Panc1 (cell line): Measurements from ENCODE around the gene CGB2. TPM values are rescaled to one million over a fixed set of nuclear protein-coding genes. Genes with fewer than 3 reads are reported as not detected.
"Not testable (repeated sequence)": the region's sequence is repeated elsewhere in the genome, so short reads cannot be mapped to it uniquely, and the experiment has no call there.

Experiments
- ATAC-seq: fragments of 200-7000 bp; cut with Tn5 transposase; 2 replicates; pipeline ENCODE4 v1.9.1; 2020; ENCODE audit warnings: mild to moderate bottlenecking, moderate library complexity
- BruUV-seq: library from RNA; stranded (reverse); fragments of 400-500 nt; replicated peaks from 2 replicates; lab custom pipeline; 2021; lab: Mats Ljungman, UMichigan
- CTCF ChIA-PET: fragments of 300-600 bp; sonication (Branson Sonifier 250); formaldehyde crosslinking; loops from one replicate; lab custom pipeline; 2022; ENCODE audit warnings: antibody characterized with exemption; lab: Charles Lee
- POLR2A ChIA-PET: fragments of 300-600 bp; sonication (Branson Sonifier 250); formaldehyde crosslinking; loops from one replicate; lab custom pipeline; 2022; ENCODE audit warnings: antibody characterized with exemption; lab: Charles Lee
- DNase-seq: peaks from one replicate; pipeline ENCODE4 v3.0.0-alpha.2; 2010; ENCODE audit warnings: low read depth, low spot score
- H3K27ac ChIP-seq: 2 replicates; pipeline ENCODE4 v1.5.1; 2011; ENCODE audit warnings: mild to moderate bottlenecking, low read length, inconsistent platforms
- H3K27me3 ChIP-seq: fragments of 200-500 bp; sonication (Bioruptor generic); 2 replicates; pipeline ENCODE4 v1.6.0; 2014; ENCODE audit warnings: low read length, inconsistent platforms; ENCODE audit not compliant: control insufficient read depth, insufficient read depth
- H3K36me3 ChIP-seq: fragments of 200-500 bp; sonication (Bioruptor generic); 2 replicates; pipeline ENCODE4 v1.5.1; 2014; ENCODE audit warnings: inconsistent platforms, mild to moderate bottlenecking, low read length, moderate library complexity; ENCODE audit not compliant: control insufficient read depth, insufficient read depth
- H3K4me1 ChIP-seq: 2 replicates; pipeline ENCODE4 v1.5.1; 2011; ENCODE audit warnings: inconsistent platforms, mild to moderate bottlenecking, low read length, moderate library complexity; ENCODE audit not compliant: control insufficient read depth, insufficient read depth
- H3K4me3 ChIP-seq, 2 experiments: 2 replicates each; pipeline ENCODE4 v1.5.1; 2011 to 2012; ENCODE audit warnings: low read depth in 2 of 2, low read length in 2 of 2, mild to moderate bottlenecking in 2 of 2, inconsistent platforms in 1 of 2, moderate library complexity in 1 of 2
- H3K9me3 ChIP-seq: fragments of 200-500 bp; sonication (Bioruptor generic); 2 replicates; pipeline ENCODE4 v1.5.1; 2014; ENCODE audit warnings: low read depth, mild to moderate bottlenecking, inconsistent platforms, low read length, moderate library complexity; ENCODE audit not compliant: control insufficient read depth, insufficient read depth
- CTCF ChIP-seq: fragments of 450-650 bp; IDR thresholded peaks from 2 replicates; pipeline ENCODE4 v1.5.1; 2017; ENCODE audit warnings: mild to moderate bottlenecking
- POLR2AphosphoS5 ChIP-seq: IDR thresholded peaks from 2 replicates; pipeline ENCODE4 v1.6.1; 2012; ENCODE audit warnings: mild to moderate bottlenecking, low read depth, low read length, moderate library complexity
- SIN3A ChIP-seq: IDR thresholded peaks from 2 replicates; pipeline ENCODE4 v1.6.1; 2012; ENCODE audit warnings: low read depth, mild to moderate bottlenecking, low read length, moderate library complexity, borderline replicate concordance; ENCODE audit not compliant: insufficient read depth
- TCF7L2 ChIP-seq: IDR thresholded peaks from 2 replicates; pipeline ENCODE4 v1.6.1; 2011; ENCODE audit warnings: mild to moderate bottlenecking, low read depth, low read length, inconsistent platforms
- in situ Hi-C: cut with HindIII; loops from 2 replicates; pipeline ENCODE4 v1.10.0; 2016; ENCODE audit warnings: low sequenced_read_pairs, low pct_unique_long_range_greater_than_20kb
- intact Hi-C: fragments of 100-400 bp; cut with micrococcal nuclease; formaldehyde crosslinking; loops from one replicate; pipeline ENCODE4 v1.10.0; 2022; ENCODE audit not compliant: unreplicated experiment
- total RNA-seq: library from RNA; stranded (reverse); gene quantifications from one replicate; pipeline ENCODE4 v1.2.1, GENCODE V29; 2021; ENCODE audit not compliant: unreplicated experiment
- TF ChIP-seq, protein P1 (sequence below), 2 experiments: IDR thresholded peaks; 2 replicates each; pipeline ENCODE4 v1.6.1; 2011 to 2012; ENCODE audit warnings: low read depth in 2 of 2, control low read depth in 1 of 2, low read length in 1 of 2, mild to moderate bottlenecking in 1 of 2, moderate library complexity in 1 of 2; ENCODE audit not compliant: insufficient read depth in 1 of 2

CGB2 gene
- total RNA-seq, 1 experiment from 2014 or later: not detected

DNA sequence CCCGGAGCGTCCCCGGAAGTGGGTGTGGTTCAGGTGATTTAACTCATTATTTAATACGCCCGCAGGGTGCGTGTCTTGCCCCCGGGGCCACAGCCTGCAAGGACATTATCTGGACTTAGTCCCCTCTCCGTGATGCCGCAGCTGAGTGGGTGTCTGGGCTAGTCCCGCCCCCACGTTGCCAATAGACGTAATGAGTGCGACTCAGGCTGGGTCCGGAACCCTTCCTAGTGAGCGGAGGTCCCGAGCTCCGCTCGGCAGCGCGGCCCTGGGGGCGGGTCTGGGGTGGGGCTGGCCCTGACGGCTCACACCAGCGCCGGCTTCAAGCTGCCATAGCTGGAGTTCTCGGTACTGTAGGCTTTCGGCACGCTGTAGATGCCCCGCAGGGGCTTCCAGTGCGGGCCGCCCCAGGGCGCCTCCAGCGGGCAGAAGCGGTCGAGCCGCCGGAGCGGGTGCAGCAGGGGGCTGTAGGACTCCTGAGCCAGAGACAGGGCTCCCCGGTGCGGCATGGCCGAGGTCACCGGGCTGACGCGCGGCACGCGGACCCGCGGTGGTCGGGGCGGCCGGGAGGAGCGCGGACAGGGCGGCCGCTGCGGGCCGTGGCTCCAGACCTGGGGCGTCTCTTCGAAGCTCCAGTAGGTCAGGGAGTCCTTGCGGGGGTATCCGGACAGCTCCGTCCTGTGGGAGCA is 13.9 kb upstream of the CGB2 start:
- ATAC-seq (peak; percentile 87), DNase-seq (no peak)
- no peaks in the 10 kb centered on the region; the same call in 1 of the 2 replicates for H3K4me1 ChIP-seq
- intact Hi-C loops (no loop called here), in situ Hi-C loops (no loop called here)
- H3K27ac ChIP-seq: peak overlapping the region; percentile 72
- H3K9me3 ChIP-seq: no peaks in the 10 kb centered on the region
- ChIA-PET CTCF (interaction anchor here (0.6 to 0.7 kb wide), 3 partner anchors 17 to 191 kb away, joined by 3 to 4 read pairs (median 3); no protein-coding TSS in a partner anchor), POLR2A (interaction anchor here (0.5 kb wide), 1 partner anchor 42 kb away, joined by 15 read pairs; no protein-coding TSS in a partner anchor)
- H3K27me3 ChIP-seq: no peaks in the 10 kb centered on the region
- no TSS peak for BruUV-seq
- peak; percentile 76 for TF ChIP-seq POLR2AphosphoS5
- no peak for TF ChIP-seq TCF7L2
- TF ChIP-seq CTCF: peak; percentile 69
- peak overlapping the region; percentile 43 to 51 for H3K4me3 ChIP-seq
- no peaks in the 10 kb centered on the region for H3K36me3 ChIP-seq

DNA sequence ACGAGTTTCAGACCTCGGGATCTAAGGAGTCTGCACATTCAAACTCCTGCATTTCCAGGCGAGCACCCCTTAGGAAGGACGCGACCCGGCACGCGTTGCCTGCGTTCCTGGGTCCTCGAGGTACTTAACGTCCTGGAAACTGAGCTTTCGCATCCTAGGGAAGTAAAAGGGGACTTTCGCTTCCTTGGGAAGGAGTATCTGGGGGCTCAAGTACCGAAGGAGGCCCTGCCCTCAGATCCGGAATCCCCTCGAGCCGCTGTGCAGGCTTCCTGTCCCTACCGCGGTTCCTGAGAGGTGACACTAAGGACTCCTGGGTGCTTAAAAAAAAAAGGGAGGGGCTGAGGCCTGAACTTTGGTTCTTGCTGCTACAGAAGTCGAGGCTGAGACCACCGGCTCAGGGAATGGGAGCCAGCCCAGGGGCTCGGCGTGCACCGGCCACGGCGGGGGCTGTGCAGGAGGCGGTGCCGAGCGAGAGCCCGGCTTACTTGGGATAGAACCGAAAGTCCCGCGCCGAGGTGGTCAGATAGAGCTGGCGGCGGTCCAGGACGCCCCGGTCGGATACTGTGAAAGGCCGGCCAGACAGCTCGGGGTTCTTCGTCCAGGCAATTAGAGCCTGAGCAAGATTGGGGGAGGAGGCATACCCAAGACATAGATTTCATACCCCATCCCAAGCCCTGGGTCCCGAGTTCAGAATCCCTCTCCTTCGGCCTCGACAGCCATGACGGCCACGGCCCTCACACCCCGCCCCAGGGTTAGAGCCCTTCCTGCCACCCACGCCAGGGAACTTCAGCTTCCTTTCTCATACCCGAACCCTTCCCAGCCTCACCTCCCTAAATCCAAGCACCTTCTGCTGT is 13.1 kb upstream of the CGB2 start:
- DNase-seq, BruUV-seq, H3K9me3 ChIP-seq, intact Hi-C loops, H3K36me3 ChIP-seq, in situ Hi-C loops, H3K4me1 ChIP-seq, H3K27me3 ChIP-seq: not testable (repeated sequence)
- CTCF ChIA-PET: interaction anchor here (0.7 kb wide), 2 partner anchors 40 to 190 kb away, joined by 3 to 4 read pairs; no protein-coding TSS in a partner anchor
- ATAC-seq: peak; percentile 8
- Histone ChIP-seq H3K27ac (peak overlapping the region; percentile 72), H3K4me3 (peak overlapping the region; percentile 43 to 51)
- POLR2A ChIA-PET: interaction anchor here (0.6 kb wide), 1 partner anchor 38 kb away, joined by 4 read pairs; no protein-coding TSS in a partner anchor

DNA sequence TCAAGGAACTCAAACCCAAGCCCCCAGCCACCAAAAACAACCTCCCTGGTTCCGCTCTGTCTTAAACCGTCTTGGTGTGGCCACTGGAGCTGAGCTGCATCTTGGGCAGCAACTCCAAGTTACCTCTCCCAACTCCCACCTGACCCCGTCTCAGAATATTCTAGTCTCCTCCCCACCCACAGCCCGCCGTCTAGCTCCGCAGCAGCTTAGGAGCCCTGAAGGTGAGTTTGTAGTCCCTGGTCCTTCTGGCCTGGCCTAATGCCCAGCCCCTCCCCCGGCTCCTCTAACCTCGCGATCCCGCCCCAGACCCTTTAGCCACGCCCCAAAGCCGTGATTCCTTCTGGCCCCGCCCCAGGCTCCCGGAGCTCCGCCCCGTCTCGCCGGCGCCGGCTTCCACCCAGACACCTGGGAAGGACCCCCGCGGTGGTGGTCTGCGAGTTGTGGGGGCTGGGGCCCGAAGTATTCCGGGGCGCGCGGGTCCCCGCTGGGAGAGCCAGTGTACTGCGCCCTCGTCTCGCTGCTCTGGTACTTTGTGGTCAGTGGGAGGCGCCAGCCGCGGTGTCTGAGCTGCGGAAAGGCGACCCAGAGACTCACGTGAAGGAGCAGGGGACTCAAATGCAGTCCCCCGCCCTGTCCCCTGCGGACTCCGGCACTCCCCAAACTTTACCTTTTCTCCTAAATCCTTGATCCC is 12.3 kb upstream of the CGB2 start:
- no peaks in the 10 kb centered on the region for H3K9me3 ChIP-seq
- TF ChIP-seq, protein P1, sequence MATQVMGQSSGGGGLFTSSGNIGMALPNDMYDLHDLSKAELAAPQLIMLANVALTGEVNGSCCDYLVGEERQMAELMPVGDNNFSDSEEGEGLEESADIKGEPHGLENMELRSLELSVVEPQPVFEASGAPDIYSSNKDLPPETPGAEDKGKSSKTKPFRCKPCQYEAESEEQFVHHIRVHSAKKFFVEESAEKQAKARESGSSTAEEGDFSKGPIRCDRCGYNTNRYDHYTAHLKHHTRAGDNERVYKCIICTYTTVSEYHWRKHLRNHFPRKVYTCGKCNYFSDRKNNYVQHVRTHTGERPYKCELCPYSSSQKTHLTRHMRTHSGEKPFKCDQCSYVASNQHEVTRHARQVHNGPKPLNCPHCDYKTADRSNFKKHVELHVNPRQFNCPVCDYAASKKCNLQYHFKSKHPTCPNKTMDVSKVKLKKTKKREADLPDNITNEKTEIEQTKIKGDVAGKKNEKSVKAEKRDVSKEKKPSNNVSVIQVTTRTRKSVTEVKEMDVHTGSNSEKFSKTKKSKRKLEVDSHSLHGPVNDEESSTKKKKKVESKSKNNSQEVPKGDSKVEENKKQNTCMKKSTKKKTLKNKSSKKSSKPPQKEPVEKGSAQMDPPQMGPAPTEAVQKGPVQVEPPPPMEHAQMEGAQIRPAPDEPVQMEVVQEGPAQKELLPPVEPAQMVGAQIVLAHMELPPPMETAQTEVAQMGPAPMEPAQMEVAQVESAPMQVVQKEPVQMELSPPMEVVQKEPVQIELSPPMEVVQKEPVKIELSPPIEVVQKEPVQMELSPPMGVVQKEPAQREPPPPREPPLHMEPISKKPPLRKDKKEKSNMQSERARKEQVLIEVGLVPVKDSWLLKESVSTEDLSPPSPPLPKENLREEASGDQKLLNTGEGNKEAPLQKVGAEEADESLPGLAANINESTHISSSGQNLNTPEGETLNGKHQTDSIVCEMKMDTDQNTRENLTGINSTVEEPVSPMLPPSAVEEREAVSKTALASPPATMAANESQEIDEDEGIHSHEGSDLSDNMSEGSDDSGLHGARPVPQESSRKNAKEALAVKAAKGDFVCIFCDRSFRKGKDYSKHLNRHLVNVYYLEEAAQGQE (IDR thresholded peaks at IDR 0.05; ENCODE audit: insufficient read depth in 1 of 2, low read depth in 2 of 2, low read length in 1 of 2): no peak
- TF ChIP-seq CTCF (no peak), TCF7L2 (no peak), POLR2AphosphoS5 (no peak), SIN3A (no peak)
- H3K4me1 ChIP-seq: no peaks in the 10 kb centered on the region; the same call in 1 of the 2 replicates
- peak overlapping the region; percentile 43 to 51 for H3K4me3 ChIP-seq
- peak overlapping the region; percentile 72 for H3K27ac ChIP-seq
- H3K36me3 ChIP-seq: no peaks in the 10 kb centered on the region
- H3K27me3 ChIP-seq: no peaks in the 10 kb centered on the region
- CTCF ChIA-PET: no interaction called here
- peak; percentile 74 for ATAC-seq
- DNase-seq: no peak
- no TSS peak for BruUV-seq
- in situ Hi-C loops (no loop called here), intact Hi-C loops (no loop called here)
- POLR2A ChIA-PET: interaction anchor here (0.6 to 0.7 kb wide), 3 partner anchors 37 to 999 kb away, joined by 4 to 13 read pairs (median 5); no protein-coding TSS in a partner anchor
